Panc1 (cell line): ENCODE results near the gene CYP2F1. TPM values are rescaled to one million over a fixed set of nuclear protein-coding genes. Genes with fewer than 3 reads are reported as not detected.
"Not testable (repeated sequence)": the region's sequence is repeated elsewhere in the genome, so short reads cannot be mapped to it uniquely, and the experiment has no call there.

Experiments used
- ATAC-seq: fragments of 200-7000 bp; cut with Tn5 transposase; 2 replicates; pipeline ENCODE4 v1.9.1; 2020; ENCODE audit warnings: mild to moderate bottlenecking, moderate library complexity
- BruUV-seq: library from RNA; stranded (reverse); fragments of 400-500 nt; replicated peaks from 2 replicates; lab custom pipeline; 2021; lab: Mats Ljungman, UMichigan
- CTCF ChIA-PET: fragments of 300-600 bp; sonication (Branson Sonifier 250); formaldehyde crosslinking; loops from one replicate; lab custom pipeline; 2022; ENCODE audit warnings: antibody characterized with exemption; lab: Charles Lee
- POLR2A ChIA-PET: fragments of 300-600 bp; sonication (Branson Sonifier 250); formaldehyde crosslinking; loops from one replicate; lab custom pipeline; 2022; ENCODE audit warnings: antibody characterized with exemption; lab: Charles Lee
- DNase-seq: peaks from one replicate; pipeline ENCODE4 v3.0.0-alpha.2; 2010; ENCODE audit warnings: low read depth, low spot score
- H3K27ac ChIP-seq: 2 replicates; pipeline ENCODE4 v1.5.1; 2011; ENCODE audit warnings: mild to moderate bottlenecking, low read length, inconsistent platforms
- H3K27me3 ChIP-seq: fragments of 200-500 bp; sonication (Bioruptor generic); 2 replicates; pipeline ENCODE4 v1.6.0; 2014; ENCODE audit warnings: low read length, inconsistent platforms; ENCODE audit not compliant: control insufficient read depth, insufficient read depth
- H3K36me3 ChIP-seq: fragments of 200-500 bp; sonication (Bioruptor generic); 2 replicates; pipeline ENCODE4 v1.5.1; 2014; ENCODE audit warnings: inconsistent platforms, mild to moderate bottlenecking, low read length, moderate library complexity; ENCODE audit not compliant: control insufficient read depth, insufficient read depth
- H3K4me1 ChIP-seq: 2 replicates; pipeline ENCODE4 v1.5.1; 2011; ENCODE audit warnings: inconsistent platforms, mild to moderate bottlenecking, low read length, moderate library complexity; ENCODE audit not compliant: control insufficient read depth, insufficient read depth
- H3K4me3 ChIP-seq, 2 experiments: 2 replicates each; pipeline ENCODE4 v1.5.1; 2011 to 2012; ENCODE audit warnings: low read depth in 2 of 2, low read length in 2 of 2, mild to moderate bottlenecking in 2 of 2, inconsistent platforms in 1 of 2, moderate library complexity in 1 of 2
- H3K9me3 ChIP-seq: fragments of 200-500 bp; sonication (Bioruptor generic); 2 replicates; pipeline ENCODE4 v1.5.1; 2014; ENCODE audit warnings: low read depth, mild to moderate bottlenecking, inconsistent platforms, low read length, moderate library complexity; ENCODE audit not compliant: control insufficient read depth, insufficient read depth
- CTCF ChIP-seq: fragments of 450-650 bp; IDR thresholded peaks from 2 replicates; pipeline ENCODE4 v1.5.1; 2017; ENCODE audit warnings: mild to moderate bottlenecking
- POLR2AphosphoS5 ChIP-seq: IDR thresholded peaks from 2 replicates; pipeline ENCODE4 v1.6.1; 2012; ENCODE audit warnings: mild to moderate bottlenecking, low read depth, low read length, moderate library complexity
- REST ChIP-seq, 2 experiments: IDR thresholded peaks; 2 replicates each; pipeline ENCODE4 v1.6.1; 2011 to 2012; ENCODE audit warnings: low read depth in 2 of 2, control low read depth in 1 of 2, low read length in 1 of 2, mild to moderate bottlenecking in 1 of 2, moderate library complexity in 1 of 2; ENCODE audit not compliant: insufficient read depth in 1 of 2
- SIN3A ChIP-seq: IDR thresholded peaks from 2 replicates; pipeline ENCODE4 v1.6.1; 2012; ENCODE audit warnings: low read depth, mild to moderate bottlenecking, low read length, moderate library complexity, borderline replicate concordance; ENCODE audit not compliant: insufficient read depth
- TCF7L2 ChIP-seq: IDR thresholded peaks from 2 replicates; pipeline ENCODE4 v1.6.1; 2011; ENCODE audit warnings: mild to moderate bottlenecking, low read depth, low read length, inconsistent platforms
- in situ Hi-C: cut with HindIII; loops from 2 replicates; pipeline ENCODE4 v1.10.0; 2016; ENCODE audit warnings: low sequenced_read_pairs, low pct_unique_long_range_greater_than_20kb
- intact Hi-C: fragments of 100-400 bp; cut with micrococcal nuclease; formaldehyde crosslinking; loops from one replicate; pipeline ENCODE4 v1.10.0; 2022; ENCODE audit not compliant: unreplicated experiment
- total RNA-seq: library from RNA; stranded (reverse); gene quantifications from one replicate; pipeline ENCODE4 v1.2.1, GENCODE V29; 2021; ENCODE audit not compliant: unreplicated experiment

CYP2F1 gene
- total RNA-seq, 1 experiment from 2014 or later: not detected

GRCh38 chr19:41133260-41133659 is 19.0 kb downstream of the CYP2F1 start:
- ChIA-PET CTCF (no interaction called here), POLR2A (no interaction called here)
- in situ Hi-C loops: no loop called here
- no peak overlapping the region for H3K4me3 ChIP-seq
- no peaks in the 10 kb centered on the region for H3K9me3 ChIP-seq
- H3K36me3 ChIP-seq: no peaks in the 10 kb centered on the region
- no peaks in the 10 kb centered on the region for H3K27me3 ChIP-seq
- no peak for DNase-seq
- BruUV-seq: no TSS peak
- ATAC-seq: no peak
- H3K27ac ChIP-seq: no peak overlapping the region
- intact Hi-C loops: no loop called here
- H3K4me1 ChIP-seq: no peaks in the 10 kb centered on the region
- TF ChIP-seq SIN3A (no peak), TCF7L2 (no peak), POLR2AphosphoS5 (no peak)

GRCh38 chr19:41134616-41135015 is 20.4 kb downstream of the CYP2F1 start:
- in situ Hi-C loops (no loop called here), intact Hi-C loops (no loop called here)
- ATAC-seq (no peak), DNase-seq (no peak)
- H3K4me3 ChIP-seq: no peak overlapping the region
- BruUV-seq: no TSS peak
- CTCF ChIA-PET: no interaction called here
- H3K9me3 ChIP-seq: no peaks in the 10 kb centered on the region
- H3K4me1 ChIP-seq: no peaks in the 10 kb centered on the region
- H3K27ac ChIP-seq: no peak overlapping the region
- TF ChIP-seq REST (IDR thresholded peaks at IDR 0.05; ENCODE audit: insufficient read depth in 1 of 2, low read depth in 2 of 2, low read length in 1 of 2): no peak
- TF ChIP-seq SIN3A: no peak
- no peak for TF ChIP-seq CTCF
- no peak for TF ChIP-seq TCF7L2
- no peak for TF ChIP-seq POLR2AphosphoS5
- no peaks in the 10 kb centered on the region for H3K36me3 ChIP-seq
- POLR2A ChIA-PET: no interaction called here
- H3K27me3 ChIP-seq: no peaks in the 10 kb centered on the region

- H3K4me1 ChIP-seq, in situ Hi-C loops, H3K36me3 ChIP-seq, H3K27ac ChIP-seq, DNase-seq, intact Hi-C loops, H3K9me3 ChIP-seq, CTCF ChIA-PET, BruUV-seq, H3K27me3 ChIP-seq: not testable (repeated sequence)
- POLR2A ChIA-PET: interaction anchor here (0.7 kb wide), 1 partner anchor 130 kb away, joined by 3 read pairs; no protein-coding TSS in a partner anchor
- peak; percentile 94 for ATAC-seq
- H3K4me3 ChIP-seq: peak overlapping the region; percentile 11 to 16; a peak in 2 of 4 replicates
Measured at GRCh38 chr19:41135390-41136384, 21.5 kb downstream of the CYP2F1 start.
